Ishikawa (cell line): Measurements from ENCODE around the gene PAGE3.
A peak's percentile ranks its signal among the peaks of the same experiment; 100 is the strongest.

ENCODE experiments used
- CEBPB ChIP-seq: IDR thresholded peaks from 2 replicates; pipeline ENCODE4 v1.6.1; 2012
- CREB1 ChIP-seq: IDR thresholded peaks from 2 replicates; pipeline ENCODE4 v1.6.1; 2012; ENCODE audit warnings: low read depth
- EGR1 ChIP-seq: IDR thresholded peaks from 2 replicates; pipeline ENCODE4 v1.6.1; 2012
- EP300 ChIP-seq: IDR thresholded peaks from 2 replicates; pipeline ENCODE4 v1.6.1; 2012; ENCODE audit warnings: borderline replicate concordance
- FOXM1 ChIP-seq: IDR thresholded peaks from 2 replicates; pipeline ENCODE4 v1.6.1; 2012; ENCODE audit warnings: low read depth, borderline replicate concordance
- MAX ChIP-seq: IDR thresholded peaks from 2 replicates; pipeline ENCODE4 v1.6.1; 2012
- NFIC ChIP-seq: IDR thresholded peaks from 2 replicates; pipeline ENCODE4 v1.6.1; 2012
- RAD21 ChIP-seq: IDR thresholded peaks from 2 replicates; pipeline ENCODE4 v1.6.1; 2012; ENCODE audit warnings: low read depth
- REST ChIP-seq: IDR thresholded peaks from 2 replicates; pipeline ENCODE4 v1.6.1; 2012; ENCODE audit warnings: low read depth, mild to moderate bottlenecking
- TAF1 ChIP-seq: IDR thresholded peaks from 2 replicates; pipeline ENCODE4 v1.6.1; 2012; ENCODE audit warnings: low read depth, mild to moderate bottlenecking
- TCF12 ChIP-seq: IDR thresholded peaks from 2 replicates; pipeline ENCODE4 v1.6.1; 2012; ENCODE audit warnings: low read depth
- TEAD4 ChIP-seq: IDR thresholded peaks from 2 replicates; pipeline ENCODE4 v1.6.1; 2012
- USF1 ChIP-seq: IDR thresholded peaks from 2 replicates; pipeline ENCODE4 v1.6.1; 2012
- YY1 ChIP-seq: IDR thresholded peaks from 2 replicates; pipeline ENCODE4 v1.6.1; 2012; ENCODE audit warnings: low read depth
- ZBTB7A ChIP-seq: IDR thresholded peaks from 2 replicates; pipeline ENCODE4 v1.6.1; 2012; ENCODE audit warnings: low read depth

The PAGE3 gene

GRCh38 chrX:55264816-55265215 lies at the start of gene PAGE3:
TSS of gene PAGE3 (minus strand) at chrX:55264916. CDS start at chrX:55263903, 1,013 bp downstream.
- TF ChIP-seq ZBTB7A (no peak), RAD21 (no peak), TAF1 (no peak), EGR1 (no peak), TCF12 (no peak), FOXM1 (no peak), CEBPB (no peak), EP300 (no peak), NFIC (no peak), CREB1 (no peak), USF1 (no peak), MAX (no peak)

- TF ChIP-seq REST (no peak), ZBTB7A (no peak), TAF1 (no peak), FOXM1 (no peak), USF1 (no peak), EGR1 (no peak)
Observed at GRCh38 chrX:55312655-55313054, 47.9 kb upstream of the PAGE3 start.

GRCh38 chrX:55290963-55291362 lies 26.2 kb upstream of the PAGE3 start:
- TF ChIP-seq NFIC = no peak
- TF ChIP-seq EGR1 = no peak
- no peak for TF ChIP-seq YY1
- TF ChIP-seq REST = peak; percentile 54

GRCh38 chrX:55279832-55280231 lies 15.1 kb upstream of the PAGE3 start:
- no peak for TF ChIP-seq CEBPB
- TF ChIP-seq EGR1 = no peak
- TF ChIP-seq YY1 = no peak
- TF ChIP-seq ZBTB7A = no peak
- no peak for TF ChIP-seq TAF1
- no peak for TF ChIP-seq TCF12
- TF ChIP-seq USF1 = no peak
- no peak for TF ChIP-seq TEAD4
- TF ChIP-seq CREB1 = no peak
- no peak for TF ChIP-seq REST
- no peak for TF ChIP-seq EP300
- TF ChIP-seq FOXM1 = no peak
- TF ChIP-seq RAD21 = no peak
- TF ChIP-seq MAX = no peak
- TF ChIP-seq NFIC = no peak

- TF ChIP-seq EGR1 (no peak), USF1 (no peak), EP300 (no peak), RAD21 (no peak), TAF1 (no peak), TCF12 (no peak), ZBTB7A (no peak), FOXM1 (no peak)
Observed at GRCh38 chrX:55260806-55261205, 3.9 kb downstream of the PAGE3 start.
